ENCODE data around the gene RYR2.
"Not testable (repeated sequence)": the region's sequence is repeated elsewhere in the genome, so short reads cannot be mapped to it uniquely, and the experiment has no call there.

The RYR2 gene

GRCh38 chr1:237590386-237590785 lies 548.4 kb downstream of the RYR2 start:
- DNase-seq: no peak

DNA sequence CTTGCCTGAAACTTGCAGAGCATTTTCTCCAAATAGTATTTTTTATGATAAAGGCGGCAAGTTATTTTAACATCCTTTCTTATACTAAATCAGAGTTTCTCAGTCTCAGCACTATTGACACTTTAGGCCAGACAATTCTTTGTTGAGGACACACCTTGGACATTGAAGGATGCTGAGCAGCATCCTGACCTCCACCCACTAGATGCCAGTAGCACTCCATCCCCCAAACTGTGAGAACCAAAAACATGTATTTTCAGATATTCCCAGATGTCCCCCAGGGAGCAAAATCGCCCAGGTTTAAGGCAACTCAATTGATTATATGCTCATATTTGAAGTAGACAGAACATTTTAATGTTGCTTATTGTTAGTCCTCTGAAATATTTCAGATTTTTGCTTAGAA lies 549.4 kb downstream of the RYR2 start:
- DNase-seq: no peak

GRCh38 chr1:237603036-237603568 lies 561.1 kb downstream of the RYR2 start:
- not testable (repeated sequence) for DNase-seq

DNA sequence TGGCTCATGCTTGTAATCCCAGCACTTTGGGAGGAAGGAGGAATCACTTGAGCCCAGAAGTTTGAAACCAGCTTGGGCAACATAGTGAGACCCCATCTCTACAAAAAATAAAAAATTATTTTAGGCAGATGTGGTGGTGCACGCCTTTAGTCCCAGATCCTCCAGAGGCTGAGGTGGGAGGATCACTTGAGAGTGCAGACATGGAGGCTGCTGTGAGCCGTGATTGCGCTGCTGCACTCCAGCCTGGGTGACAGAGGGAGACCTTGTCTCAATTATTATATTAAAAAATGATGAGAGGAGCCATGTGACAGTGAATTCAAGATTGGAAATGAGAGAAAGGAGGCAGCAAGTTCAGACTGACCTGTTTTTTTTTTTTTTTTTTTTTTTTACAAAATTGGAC lies 566.4 kb downstream of the RYR2 start:
- no peak for DNase-seq

DNA sequence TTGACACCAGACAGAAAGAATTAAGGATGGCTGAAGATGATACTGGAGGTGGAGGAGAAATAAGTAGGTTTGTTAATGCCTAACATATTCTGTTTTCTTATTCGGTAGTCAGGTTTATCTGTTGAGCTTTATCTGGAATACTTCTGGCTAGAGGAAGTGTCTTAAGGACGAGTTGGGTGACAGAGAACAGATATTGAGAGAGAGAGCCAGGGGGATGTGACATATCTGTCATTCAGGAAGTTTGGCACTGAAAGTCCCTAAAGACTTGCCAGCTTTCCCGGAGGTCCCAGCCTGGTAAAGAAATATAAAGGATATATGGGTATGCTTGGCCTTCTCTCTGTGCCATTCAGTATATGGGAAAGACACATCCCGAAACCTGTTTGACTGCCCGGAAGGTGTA lies 568.2 kb downstream of the RYR2 start:
- DNase-seq: no peak

DNA sequence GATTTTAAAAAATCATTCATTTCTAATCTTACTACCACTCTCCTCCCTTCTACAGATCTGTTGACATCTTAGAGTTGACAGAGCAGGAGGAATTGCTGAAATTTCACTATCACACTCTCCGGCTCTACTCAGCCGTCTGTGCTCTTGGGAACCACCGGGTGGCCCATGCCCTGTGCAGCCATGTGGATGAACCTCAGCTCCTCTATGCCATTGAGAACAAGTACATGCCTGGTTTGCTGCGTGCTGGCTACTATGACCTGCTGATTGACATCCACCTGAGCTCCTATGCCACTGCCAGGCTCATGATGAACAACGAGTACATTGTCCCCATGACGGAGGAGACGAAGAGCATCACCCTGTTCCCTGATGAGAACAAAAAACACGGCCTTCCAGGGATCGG lies 572.0 kb downstream of the RYR2 start:
- DNase-seq: no peak

DNA sequence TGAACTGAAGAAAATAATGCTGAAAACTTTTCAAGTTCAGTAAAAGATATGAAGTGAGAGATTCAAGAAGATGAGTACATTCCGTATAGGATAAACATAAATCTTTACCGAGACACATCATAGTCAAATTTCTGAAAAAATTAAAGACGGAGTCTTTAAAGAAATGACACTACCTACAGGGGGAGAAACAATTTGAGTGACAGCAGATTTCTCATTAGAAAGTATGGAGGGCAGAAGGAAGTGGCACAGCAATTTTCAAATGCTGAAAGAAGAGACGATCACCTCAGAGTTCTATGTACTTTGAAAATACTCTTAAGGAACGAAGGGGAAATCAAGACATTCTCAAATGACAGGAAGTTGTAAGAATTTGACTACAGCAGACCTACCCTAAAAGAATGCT lies 577.6 kb downstream of the RYR2 start:
- DNase-seq: no peak

DNA sequence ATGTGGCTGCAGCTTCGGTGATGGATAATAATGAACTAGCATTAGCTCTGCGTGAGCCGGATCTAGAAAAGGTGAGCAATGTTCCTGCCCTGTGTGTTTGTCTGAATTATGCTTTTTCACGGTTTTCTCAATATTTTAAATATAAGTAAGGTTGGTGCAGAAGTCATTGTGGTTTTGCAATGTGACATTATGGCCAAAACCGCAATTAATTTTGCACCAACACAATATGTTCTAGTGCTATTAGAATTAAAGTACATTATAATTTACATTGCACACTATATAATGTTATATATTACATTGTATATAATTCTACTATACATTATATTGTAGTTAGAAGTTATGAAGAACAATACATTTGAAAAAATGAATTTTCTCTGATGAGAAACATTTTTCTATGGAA lies 592.9 kb downstream of the RYR2 start:
- DNase-seq: no peak

- DNase-seq: no peak
Measured at GRCh38 chr1:237638555-237638954, 596.6 kb downstream of the RYR2 start.

DNA sequence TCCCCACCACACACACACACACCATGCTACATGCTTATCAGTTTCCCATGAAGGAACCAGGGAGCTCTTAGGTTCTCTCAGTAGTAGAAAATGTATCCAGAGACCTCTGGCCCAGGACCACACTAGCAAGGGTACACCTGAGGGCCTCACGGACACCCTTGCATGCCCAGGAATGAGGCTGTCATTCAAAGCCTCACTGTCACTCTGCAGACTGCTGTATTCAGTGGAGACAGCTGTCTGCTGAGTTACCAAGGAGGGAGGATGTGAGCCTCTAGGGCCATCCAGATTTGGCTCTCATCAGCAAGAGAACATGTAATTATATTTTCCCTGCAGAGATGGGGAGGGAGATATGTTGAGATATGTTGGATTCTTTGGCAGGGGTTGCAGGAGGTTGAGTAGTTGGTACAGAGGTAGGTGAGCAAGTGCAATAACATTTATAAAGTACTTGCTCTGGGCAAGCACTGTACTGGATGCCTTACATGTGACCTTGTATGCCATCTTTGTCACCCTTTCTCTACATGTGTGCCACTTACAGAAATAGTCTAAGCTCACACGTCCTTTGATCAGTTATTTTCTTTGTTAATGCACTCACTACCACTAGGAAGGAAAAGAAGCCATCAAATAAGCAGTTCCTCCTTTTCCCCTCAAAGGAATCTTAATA lies 598.2 kb downstream of the RYR2 start:
- no peak for DNase-seq

GRCh38 chr1:237640966-237641365 lies 599.0 kb downstream of the RYR2 start:
- DNase-seq: no peak

DNA sequence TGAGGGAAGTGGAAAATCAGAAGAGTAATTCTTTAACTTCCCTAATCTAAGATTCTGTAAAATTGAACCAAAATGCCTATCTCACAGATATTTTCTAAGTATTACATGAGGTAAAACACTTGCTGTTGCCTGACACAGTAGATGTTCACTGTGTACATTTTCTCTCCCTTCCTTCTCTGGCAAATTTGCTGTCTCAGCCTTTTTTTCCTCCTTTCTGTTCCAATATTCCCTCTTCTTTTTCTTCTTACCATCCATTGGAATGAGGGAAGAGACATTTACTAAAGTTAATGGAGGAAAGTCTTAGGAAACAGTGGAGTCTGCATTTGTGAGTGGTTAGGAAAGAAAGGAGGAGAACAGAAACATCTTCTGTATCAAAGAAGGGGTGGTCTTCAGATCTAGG lies 608.8 kb downstream of the RYR2 start:
- DNase-seq: no peak

DNA sequence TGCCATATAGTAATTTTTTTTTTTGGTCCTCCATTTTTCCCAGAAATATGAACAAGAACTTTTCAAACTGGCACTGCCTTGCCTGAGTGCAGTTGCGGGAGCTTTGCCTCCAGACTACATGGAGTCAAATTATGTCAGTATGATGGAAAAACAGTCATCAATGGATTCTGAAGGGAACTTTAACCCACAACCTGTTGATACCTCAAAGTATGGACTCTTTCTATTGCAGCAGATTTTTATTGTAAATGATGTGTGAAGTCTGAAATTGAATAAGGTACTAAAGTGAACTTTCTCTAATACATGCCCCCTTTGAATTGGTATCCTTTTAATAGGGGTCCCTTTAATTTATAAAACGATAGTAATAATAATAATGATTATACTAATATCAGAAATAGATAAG lies 613.8 kb downstream of the RYR2 start:
- no peak for DNase-seq

DNA sequence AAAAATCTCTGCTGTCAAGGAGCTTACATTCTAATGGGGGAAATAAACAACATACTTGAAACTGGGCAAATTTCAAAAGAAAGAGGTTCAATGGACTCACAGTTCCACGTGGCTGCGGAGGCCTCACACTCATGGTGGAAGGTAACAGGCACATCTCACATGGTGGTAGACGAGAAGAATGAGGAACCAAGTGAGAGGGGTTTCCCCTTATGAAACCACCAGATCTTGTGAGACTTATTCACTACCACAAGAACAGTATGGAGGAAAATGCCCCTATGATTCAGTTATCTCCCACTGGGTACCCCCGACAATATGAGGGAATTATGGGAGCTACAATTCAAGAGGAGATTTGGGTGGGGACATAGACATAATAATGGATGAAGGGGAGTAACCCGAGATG lies 622.4 kb downstream of the RYR2 start:
- no peak for DNase-seq

DNA sequence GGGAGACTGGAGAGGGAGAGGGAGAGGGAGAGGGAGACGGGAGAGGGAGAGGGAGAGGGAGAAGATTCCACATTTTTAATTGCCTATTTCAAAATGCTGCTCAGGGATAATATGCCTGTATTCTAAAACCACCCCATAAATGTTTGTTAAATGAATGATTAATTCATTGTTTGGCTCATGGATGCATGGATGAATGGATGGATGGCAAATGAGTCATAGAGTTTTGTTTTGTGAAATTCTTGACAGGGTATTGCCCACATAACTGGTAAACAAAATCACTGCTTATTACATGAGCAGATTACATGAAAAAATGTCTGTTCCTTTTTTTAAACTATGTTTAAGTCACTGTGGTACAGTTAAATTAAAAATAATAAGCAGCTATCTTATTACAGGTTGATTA lies 628.3 kb downstream of the RYR2 start:
- no peak for DNase-seq

- no peak for DNase-seq
Measured at GRCh38 chr1:237671262-237671661, 629.3 kb downstream of the RYR2 start.

DNA sequence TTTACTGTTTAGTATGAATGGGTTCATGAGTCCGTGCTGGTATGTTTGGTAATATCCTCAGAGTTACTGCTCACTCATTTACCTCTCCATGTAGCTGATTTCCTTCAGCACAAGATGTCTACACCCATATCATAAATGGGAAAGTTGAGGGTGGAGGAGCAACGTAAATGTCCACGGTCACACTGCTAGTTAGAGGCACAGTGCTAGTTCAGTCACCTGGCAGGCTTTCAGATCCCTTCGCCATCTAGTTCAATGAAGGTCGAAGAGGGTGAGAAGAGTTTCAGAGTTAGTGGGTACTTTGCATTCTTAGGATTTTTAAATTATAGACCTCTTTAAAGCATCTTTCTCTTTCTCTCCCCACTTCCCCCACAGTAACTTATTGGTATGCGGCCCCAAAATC lies 630.0 kb downstream of the RYR2 start:
- no peak for DNase-seq

DNA sequence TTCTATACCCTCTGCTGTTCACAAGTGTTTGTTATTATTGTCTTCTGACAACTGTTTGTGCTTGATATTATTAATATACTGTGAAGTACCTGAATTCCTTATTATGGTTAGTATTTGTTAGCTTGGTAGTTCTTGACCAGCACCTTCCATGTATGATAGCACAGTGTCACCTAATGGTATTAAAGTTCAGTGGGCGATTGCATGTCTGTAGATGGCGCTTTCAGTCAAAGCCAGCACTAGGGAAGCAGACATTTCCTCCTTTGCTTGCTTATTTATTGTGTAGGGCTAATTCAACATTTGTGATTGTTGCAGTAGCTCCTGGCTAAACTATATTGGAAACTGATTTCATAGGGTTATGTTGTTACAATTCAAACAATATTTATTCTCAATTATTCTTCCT lies 630.8 kb downstream of the RYR2 start:
- DNase-seq: no peak

- no peak for DNase-seq
Measured at GRCh38 chr1:237673631-237674030, 631.6 kb downstream of the RYR2 start.

DNA sequence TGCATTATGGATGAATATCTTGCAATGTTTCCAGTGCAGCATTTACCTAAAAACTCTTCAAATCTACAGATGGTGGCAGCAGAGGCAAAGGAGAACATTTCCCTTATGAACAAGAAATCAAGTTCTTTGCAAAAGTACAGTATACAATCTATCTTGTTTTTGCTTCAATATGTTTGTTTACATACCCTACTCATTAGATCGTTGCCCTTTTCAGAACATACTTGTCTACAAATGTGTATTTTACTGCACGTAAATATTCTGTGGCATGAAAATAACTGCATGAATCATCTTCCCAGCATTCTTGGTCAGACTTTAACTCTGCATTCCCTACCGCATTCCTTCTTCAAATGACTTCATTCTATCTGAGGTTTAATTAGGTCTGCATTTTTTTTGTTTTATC lies 636.0 kb downstream of the RYR2 start:
- DNase-seq: no peak

GRCh38 chr1:237679687-237680086 lies 637.7 kb downstream of the RYR2 start:
- no peak for DNase-seq

- DNase-seq: no peak
Measured at GRCh38 chr1:237681210-237681609, 639.2 kb downstream of the RYR2 start.

DNA sequence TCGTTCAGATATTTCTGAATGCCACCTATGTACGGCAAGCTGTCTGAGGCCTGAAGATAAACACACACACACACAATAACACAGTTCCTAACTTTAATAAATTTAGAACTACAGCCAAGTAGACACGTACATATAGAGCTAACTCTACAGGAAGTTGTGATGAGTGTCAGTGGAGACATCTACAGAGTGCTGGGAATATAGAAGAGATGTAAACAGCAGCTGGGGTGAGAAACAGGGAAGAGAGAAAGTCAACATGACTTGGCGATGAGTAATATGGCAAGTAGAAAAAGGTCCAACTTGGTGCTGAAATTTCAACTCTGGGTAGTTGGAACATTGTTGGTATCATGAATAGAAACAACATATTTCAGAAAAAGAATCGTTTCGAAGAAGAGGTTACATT lies 642.3 kb downstream of the RYR2 start:
- DNase-seq: no peak

DNA sequence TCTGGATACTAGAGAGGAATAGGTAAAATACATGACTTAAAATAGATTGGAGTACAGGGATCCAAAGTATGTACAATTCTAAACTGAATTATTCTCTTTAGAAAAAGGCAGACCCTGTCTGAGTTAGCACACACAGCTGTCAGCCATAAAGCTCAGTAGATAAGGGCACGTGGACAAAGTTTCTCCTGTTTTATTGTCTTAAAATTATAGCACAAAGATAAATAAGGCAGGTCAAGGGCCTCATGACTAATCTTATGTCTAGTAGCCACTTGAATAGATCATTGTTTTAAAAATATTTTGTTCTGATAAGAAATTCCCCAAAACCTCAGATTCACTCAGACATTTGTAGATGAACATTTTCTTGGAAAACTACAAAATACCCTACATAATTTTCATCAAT lies 643.6 kb downstream of the RYR2 start:
- no peak for DNase-seq

DNA sequence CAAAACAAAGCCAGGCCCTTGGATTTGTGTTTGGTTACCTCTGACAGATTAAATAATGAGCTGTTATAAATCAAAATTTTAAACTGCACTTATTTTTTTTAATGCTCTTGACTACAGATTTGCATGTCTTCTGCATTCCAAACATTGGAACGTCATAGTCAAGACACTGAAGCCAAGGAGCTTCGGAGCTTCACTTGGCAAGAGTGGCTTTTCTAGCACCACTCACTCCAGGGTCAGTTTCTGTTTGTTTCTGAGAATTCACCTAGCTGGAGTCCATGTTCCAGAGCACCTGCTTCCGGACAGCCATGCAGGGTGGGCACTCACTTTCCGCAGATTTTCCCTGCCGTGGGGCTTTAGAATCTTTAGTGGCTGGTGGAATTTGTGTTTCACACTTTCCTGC lies 645.8 kb downstream of the RYR2 start:
- DNase-seq: no peak

GRCh38 chr1:237690656-237691055 lies 648.7 kb downstream of the RYR2 start:
- DNase-seq: no peak

Measured in activated CD4-positive, alpha-beta T cell treated with anti-CD3 and anti-CD28 coated beads for 48 hours (primary cell).